Measurements from ENCODE around the gene UTS2B.

The UTS2B gene

GRCh38 chr3:191350396-191351090 is 20.2 kb upstream of the UTS2B start:
- DNase-seq: no peak

- no peak for DNase-seq
Observed at GRCh38 chr3:191348098-191348497, 17.8 kb upstream of the UTS2B start.

GRCh38 chr3:191347228-191347627 is 16.9 kb upstream of the UTS2B start:
- no peak for DNase-seq

GRCh38 chr3:191345334-191345733 is 15.0 kb upstream of the UTS2B start:
- no peak for DNase-seq

- DNase-seq: no peak
Observed at GRCh38 chr3:191343913-191344312, 13.6 kb upstream of the UTS2B start.

GRCh38 chr3:191343115-191343514 is 12.8 kb upstream of the UTS2B start:
- no peak for DNase-seq

GRCh38 chr3:191342411-191342810 is 12.1 kb upstream of the UTS2B start:
- DNase-seq: no peak

- peak; percentile 41 for DNase-seq
Observed at GRCh38 chr3:191342006-191342405, 11.7 kb upstream of the UTS2B start.

GRCh38 chr3:191340966-191341365 is 10.6 kb upstream of the UTS2B start:
- no peak for DNase-seq

- DNase-seq: no peak
Observed at GRCh38 chr3:191340351-191340750, 10.0 kb upstream of the UTS2B start.

GRCh38 chr3:191339316-191339917 is 9.1 kb upstream of the UTS2B start:
- peak; percentile 52 for DNase-seq

GRCh38 chr3:191338177-191338488 is 7.8 kb upstream of the UTS2B start:
- DNase-seq: no peak

- DNase-seq: no peak
Observed at GRCh38 chr3:191336833-191337232, 6.5 kb upstream of the UTS2B start.

- peak; percentile 34 for DNase-seq
Observed at GRCh38 chr3:191334346-191334893, 4.1 kb upstream of the UTS2B start.

GRCh38 chr3:191333298-191333880 is 3.1 kb upstream of the UTS2B start:
- no peak for DNase-seq

GRCh38 chr3:191331388-191331787 is 1.1 kb upstream of the UTS2B start:
- DNase-seq: peak; percentile 73

- DNase-seq: no peak
Observed at GRCh38 chr3:191330530-191331048, 263 bp upstream of the UTS2B start.

GRCh38 chr3:191328962-191329653 is 1.2 kb downstream of the UTS2B start, which contains the start of gene CCDC50:
TSS of gene CCDC50 (plus strand) at chr3:191329394. CDS start at chr3:191329675, 281 bp downstream.
- peak; percentile 67 for DNase-seq

GRCh38 chr3:191328383-191328961 is 1.9 kb downstream of the UTS2B start:
- DNase-seq: no peak

- no peak for DNase-seq
Observed at GRCh38 chr3:191327526-191327925, 2.8 kb downstream of the UTS2B start.

GRCh38 chr3:191324936-191325335 is 5.4 kb downstream of the UTS2B start:
- DNase-seq: no peak

GRCh38 chr3:191321019-191321767 is 9.1 kb downstream of the UTS2B start:
- no peak for DNase-seq

All from inflammatory macrophage treated with lipopolysaccharide for 4 hours (primary cell).